Measurements from ENCODE around the gene TGFBR2.

The TGFBR2 gene

DNA sequence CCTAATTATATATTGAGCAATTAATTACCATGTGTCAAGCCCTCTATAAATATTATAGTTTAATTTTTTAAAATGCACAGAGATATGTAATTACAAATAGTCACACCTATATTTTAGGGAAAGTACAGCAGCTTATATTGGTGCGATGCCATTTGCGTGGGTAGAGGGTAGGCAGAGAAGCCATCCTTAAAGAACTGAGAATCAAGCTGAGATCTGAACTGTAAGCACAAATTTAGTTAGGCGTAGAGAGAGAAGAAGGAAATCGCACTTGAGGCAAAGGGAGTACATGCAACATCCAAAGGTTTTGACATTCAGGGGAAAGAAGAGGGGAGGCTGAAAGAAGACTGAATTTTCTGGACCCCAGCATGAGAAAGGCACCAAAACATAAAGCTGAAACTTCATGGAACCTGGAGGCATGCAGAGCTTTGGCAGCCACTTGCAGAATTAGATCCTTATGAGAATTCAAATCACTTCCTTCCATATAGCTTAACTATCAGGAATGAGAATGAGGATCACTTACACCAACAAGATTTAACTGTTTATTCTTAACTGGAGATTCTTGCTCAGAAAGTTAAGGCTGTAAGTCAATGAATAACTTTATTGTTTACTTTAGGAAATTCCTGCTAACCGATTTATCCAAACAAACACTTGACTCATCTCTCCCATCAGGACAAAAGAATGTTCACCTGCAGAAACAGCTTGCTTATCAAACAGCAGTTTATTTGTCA lies 114.3 kb downstream of the TGFBR2 start:
- Mint-ChIP-seq H3K36me3 (peaks cover 6% of the 10 kb centered on the region), H3K27me3 (no peaks in the 10 kb centered on the region), H3K4me3 (no peak overlapping the region), H3K27ac (no peak overlapping the region), H3K9me3 (ENCODE audit: low read depth) (peaks cover 12% of the 10 kb centered on the region), H3K4me1 (ENCODE audit: low read depth) (peaks cover 2% of the 10 kb centered on the region)

DNA sequence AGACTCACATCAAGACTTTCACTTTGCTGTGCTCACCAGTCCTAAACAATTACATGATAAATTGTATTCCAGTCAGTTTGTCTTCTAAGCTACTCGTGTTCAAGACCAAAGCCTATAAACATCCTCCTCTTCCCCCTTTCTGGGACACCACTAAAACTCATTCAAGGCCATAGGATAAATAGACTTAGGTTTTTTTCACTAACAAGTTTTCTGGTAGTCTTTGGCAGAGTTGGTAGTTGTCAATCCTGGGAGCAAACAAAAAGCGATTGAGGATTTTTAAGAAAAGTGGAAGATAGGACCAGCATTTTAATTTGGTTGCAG lies 114.9 kb downstream of the TGFBR2 start:
- Mint-ChIP-seq H3K36me3 (peaks cover 6% of the 10 kb centered on the region), H3K4me1 (ENCODE audit: low read depth) (peaks cover 2% of the 10 kb centered on the region), H3K27me3 (no peaks in the 10 kb centered on the region), H3K27ac (no peak overlapping the region), H3K9me3 (ENCODE audit: low read depth) (peaks cover 12% of the 10 kb centered on the region), H3K4me3 (no peak overlapping the region)

DNA sequence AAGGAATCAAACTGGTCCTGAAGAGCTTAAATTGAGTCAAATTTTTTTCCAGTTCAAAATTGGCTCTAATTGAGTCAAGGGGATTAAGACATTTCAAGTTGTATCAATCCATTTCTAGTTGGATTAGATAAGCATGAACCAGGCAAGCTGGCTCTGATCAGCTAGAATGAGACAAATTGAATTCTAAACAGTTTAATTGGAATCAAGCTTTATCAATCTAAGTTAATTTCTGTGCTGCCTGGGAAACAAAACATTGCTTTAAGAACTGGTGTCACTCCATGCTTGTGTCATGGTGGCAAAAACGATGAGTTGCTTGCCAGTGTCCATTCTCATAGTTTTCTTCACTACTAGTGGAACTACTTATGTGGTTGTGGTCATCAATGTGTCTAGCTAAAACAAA lies 116.8 kb downstream of the TGFBR2 start:
- H3K27me3 Mint-ChIP-seq = no peaks in the 10 kb centered on the region
- H3K36me3 Mint-ChIP-seq = peaks cover 6% of the 10 kb centered on the region
- H3K4me3 Mint-ChIP-seq = no peak overlapping the region
- peaks cover 12% of the 10 kb centered on the region for H3K9me3 Mint-ChIP-seq (ENCODE audit: low read depth)
- peaks cover 3% of the 10 kb centered on the region for H3K4me1 Mint-ChIP-seq (ENCODE audit: low read depth)
- no peak overlapping the region for H3K27ac Mint-ChIP-seq

DNA sequence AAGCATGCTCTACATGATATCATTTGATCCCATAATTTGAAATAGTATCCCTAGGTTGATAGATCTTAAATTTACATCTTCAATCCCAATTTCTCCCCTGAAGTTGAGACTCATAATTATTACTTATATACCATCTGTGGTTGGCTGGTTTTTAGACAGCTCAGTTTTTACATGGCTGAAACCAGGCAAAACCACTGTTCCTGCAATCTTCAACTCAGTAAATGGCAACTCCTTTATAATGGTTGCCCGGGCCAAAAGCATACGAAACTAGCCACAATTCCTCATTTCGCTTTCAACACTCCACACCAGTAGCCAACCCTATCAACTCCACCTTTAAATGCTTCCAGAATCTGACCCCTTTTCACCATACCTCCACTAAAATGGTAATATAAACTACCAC lies 118.5 kb downstream of the TGFBR2 start:
- Mint-ChIP-seq H3K27ac (no peak overlapping the region), H3K36me3 (peaks cover 6% of the 10 kb centered on the region), H3K4me1 (ENCODE audit: low read depth) (peaks cover 16% of the 10 kb centered on the region), H3K4me3 (no peak overlapping the region), H3K9me3 (ENCODE audit: low read depth) (peaks cover 12% of the 10 kb centered on the region), H3K27me3 (no peaks in the 10 kb centered on the region)

DNA sequence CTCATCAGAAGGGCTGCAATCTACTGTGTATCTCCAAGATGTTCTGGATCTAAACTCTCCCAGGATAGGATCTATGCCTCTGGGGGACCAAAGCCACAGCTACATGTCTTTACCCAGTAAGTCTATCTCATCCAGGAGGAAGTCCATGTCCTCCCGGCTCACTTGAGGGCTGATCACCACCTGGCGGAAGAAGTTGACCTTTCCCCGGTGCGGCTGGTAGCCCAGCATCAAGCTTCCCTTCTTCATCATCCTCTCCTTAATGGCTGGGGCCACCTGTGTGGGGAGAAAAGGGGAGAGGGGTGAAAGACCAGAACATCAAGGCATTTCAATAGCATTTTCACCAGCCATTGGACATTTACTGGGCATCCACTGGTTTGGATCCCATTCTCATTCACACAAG lies 121.7 kb downstream of the TGFBR2 start:
- H3K4me1 Mint-ChIP-seq (ENCODE audit: low read depth) = peaks cover 40% of the 10 kb centered on the region
- H3K27ac Mint-ChIP-seq = no peak overlapping the region
- peaks cover 6% of the 10 kb centered on the region for H3K36me3 Mint-ChIP-seq
- H3K27me3 Mint-ChIP-seq = no peaks in the 10 kb centered on the region
- H3K9me3 Mint-ChIP-seq (ENCODE audit: low read depth) = peaks cover 12% of the 10 kb centered on the region
- H3K4me3 Mint-ChIP-seq = no peak overlapping the region

DNA sequence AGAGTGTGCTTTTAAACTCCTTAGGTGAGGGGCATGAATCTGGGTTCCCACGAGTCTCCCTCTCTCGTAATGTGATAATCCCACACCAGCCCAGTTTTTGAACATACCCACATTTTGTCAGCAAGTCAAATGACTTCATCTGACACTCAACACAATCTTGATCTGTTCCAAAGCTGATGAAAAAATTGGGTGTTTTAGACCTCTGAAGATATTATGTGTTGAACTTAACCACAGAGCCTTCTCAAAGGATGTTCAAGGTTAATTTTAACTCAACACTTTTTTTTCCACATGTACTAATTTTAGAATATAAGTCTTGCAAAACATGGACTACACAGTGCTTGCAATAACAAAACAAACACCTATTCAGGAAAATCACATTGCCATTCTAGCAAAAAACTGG lies 123.1 kb downstream of the TGFBR2 start:
- Mint-ChIP-seq H3K27ac (peak overlapping the region; percentile 11), H3K36me3 (peaks cover 6% of the 10 kb centered on the region), H3K27me3 (no peaks in the 10 kb centered on the region), H3K9me3 (ENCODE audit: low read depth) (peaks cover 12% of the 10 kb centered on the region), H3K4me3 (peak overlapping the region; percentile 2), H3K4me1 (ENCODE audit: low read depth) (peaks cover 50% of the 10 kb centered on the region)

DNA sequence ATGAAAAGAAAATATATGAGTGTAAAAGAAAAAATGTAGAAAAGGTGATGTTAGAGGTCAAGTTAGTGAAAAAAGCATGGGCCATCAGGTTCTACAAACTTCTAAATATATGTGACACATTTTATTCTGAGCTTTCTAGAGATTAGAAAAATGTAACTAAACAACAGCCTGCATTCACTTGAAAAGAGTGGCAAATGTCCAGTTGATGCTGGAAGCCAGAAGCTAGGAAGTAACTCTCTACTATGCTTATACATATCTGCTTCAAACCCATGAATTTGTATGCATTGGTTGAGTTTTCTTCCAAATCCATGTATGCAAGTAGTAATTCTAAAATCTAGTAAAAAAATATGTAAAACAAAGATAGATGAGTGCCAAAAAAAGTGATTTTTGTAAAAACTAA lies 123.5 kb downstream of the TGFBR2 start:
- Mint-ChIP-seq H3K27ac (peak overlapping the region; percentile 34), H3K9me3 (ENCODE audit: low read depth) (peaks cover 7% of the 10 kb centered on the region), H3K4me1 (ENCODE audit: low read depth) (peaks cover 54% of the 10 kb centered on the region), H3K36me3 (peaks cover 2% of the 10 kb centered on the region), H3K4me3 (no peak overlapping the region), H3K27me3 (no peaks in the 10 kb centered on the region)

DNA sequence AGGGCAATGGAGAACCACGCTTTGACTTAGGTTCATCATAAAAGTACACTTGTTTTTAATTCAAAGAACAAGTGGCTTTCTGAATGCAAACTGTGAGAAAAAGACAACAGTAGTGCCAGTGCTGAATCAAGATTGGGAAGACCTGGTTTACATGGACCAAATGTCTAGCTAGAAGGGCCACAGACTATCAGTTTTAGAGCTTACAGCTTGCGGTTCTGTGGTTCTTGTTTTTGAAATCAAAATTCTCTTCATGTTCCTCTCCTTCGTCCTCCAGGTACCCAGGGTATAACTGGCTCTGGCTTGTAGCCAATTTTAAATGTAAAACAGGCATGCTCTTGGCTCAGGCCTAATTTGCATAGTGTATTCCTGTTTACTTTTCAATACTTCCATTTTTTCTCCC lies 124.6 kb downstream of the TGFBR2 start:
- H3K4me1 Mint-ChIP-seq (ENCODE audit: low read depth) = peaks cover 53% of the 10 kb centered on the region
- H3K27me3 Mint-ChIP-seq = no peaks in the 10 kb centered on the region
- H3K4me3 Mint-ChIP-seq = no peak overlapping the region
- no peaks in the 10 kb centered on the region for H3K9me3 Mint-ChIP-seq (ENCODE audit: low read depth)
- H3K27ac Mint-ChIP-seq = no peak overlapping the region
- H3K36me3 Mint-ChIP-seq = no peaks in the 10 kb centered on the region

DNA sequence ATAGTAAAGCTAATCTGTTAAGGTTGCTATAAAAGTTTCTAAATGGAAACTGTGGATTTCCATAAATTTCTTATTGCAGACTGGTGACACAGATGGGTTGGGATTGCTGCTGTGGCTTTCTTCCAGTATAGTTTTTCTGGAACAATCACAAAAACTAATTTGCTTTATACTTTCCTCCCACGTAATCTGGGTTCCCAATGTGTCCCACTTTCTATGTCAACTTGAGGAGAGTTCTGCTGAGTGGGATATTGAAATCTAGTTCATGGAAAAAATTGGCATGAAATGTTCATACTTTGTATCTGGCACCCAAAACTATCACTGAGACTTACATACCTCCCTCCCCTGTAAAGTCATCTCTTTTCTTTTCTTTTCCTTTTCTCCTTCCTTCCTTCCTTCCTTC lies 126.8 kb downstream of the TGFBR2 start:
- H3K9me3 Mint-ChIP-seq (ENCODE audit: low read depth) = no peaks in the 10 kb centered on the region
- no peak overlapping the region for H3K4me3 Mint-ChIP-seq
- H3K4me1 Mint-ChIP-seq (ENCODE audit: low read depth) = peaks cover 58% of the 10 kb centered on the region
- no peak overlapping the region for H3K27ac Mint-ChIP-seq
- no peaks in the 10 kb centered on the region for H3K36me3 Mint-ChIP-seq
- H3K27me3 Mint-ChIP-seq = no peaks in the 10 kb centered on the region

DNA sequence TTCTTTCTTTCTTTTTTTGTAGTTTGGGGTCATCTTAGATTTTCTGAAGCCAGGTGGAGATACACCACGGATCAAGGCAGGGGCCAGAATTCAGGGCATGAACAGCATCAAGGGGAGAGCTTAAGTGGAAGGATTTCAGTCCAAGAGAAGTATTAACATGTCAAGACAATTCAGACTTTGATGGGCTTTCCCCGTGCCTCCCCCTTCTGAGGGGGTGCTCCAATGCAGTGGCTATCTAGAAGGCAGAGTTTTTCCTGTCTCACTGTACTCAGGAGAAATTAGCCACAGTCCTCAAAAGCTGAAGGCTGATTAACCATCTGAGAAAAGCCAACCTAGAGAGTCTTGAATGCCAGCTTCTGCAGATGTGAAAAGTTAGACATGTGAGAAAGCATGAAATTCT lies 127.3 kb downstream of the TGFBR2 start:
- no peak overlapping the region for H3K4me3 Mint-ChIP-seq
- no peaks in the 10 kb centered on the region for H3K27me3 Mint-ChIP-seq
- H3K4me1 Mint-ChIP-seq (ENCODE audit: low read depth) = peaks cover 59% of the 10 kb centered on the region
- no peaks in the 10 kb centered on the region for H3K9me3 Mint-ChIP-seq (ENCODE audit: low read depth)
- no peaks in the 10 kb centered on the region for H3K36me3 Mint-ChIP-seq
- H3K27ac Mint-ChIP-seq = no peak overlapping the region

DNA sequence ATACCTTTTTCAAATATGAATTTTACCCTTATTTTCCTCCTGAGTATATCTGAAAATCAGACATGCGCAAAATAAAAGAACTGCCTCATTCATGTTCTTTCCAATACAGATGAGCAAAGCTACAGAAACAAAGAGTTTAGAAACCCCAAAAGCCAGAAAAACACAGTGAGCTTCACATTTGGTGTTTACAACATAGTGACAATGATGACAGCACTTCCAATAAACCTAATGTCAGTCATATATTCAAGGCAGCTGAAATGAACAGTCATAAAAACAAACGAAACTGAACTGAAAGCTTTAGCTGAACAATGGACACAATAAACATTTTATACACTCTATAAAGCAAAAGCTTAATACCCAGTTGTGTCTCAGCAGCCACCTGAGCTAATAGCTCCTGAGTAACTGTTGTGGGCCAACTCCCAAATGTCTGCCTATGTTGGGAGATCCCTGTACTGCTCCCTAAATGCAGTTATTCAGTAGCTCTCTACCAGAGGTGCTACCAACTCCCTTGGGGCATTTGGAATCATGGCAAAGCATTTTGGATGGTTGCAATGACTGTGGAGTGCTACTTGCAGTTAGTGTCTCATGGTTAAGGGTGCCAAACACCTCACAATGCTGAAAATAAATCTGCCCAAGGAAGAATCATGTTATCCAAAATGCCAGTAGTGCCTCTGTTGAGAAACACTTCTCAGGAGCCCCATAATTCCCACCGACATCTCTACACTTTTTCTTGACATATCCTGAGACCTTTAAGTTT lies 131.5 kb downstream of the TGFBR2 start:
- no peak overlapping the region for H3K4me3 Mint-ChIP-seq
- H3K36me3 Mint-ChIP-seq = no peaks in the 10 kb centered on the region
- no peaks in the 10 kb centered on the region for H3K27me3 Mint-ChIP-seq
- H3K4me1 Mint-ChIP-seq (ENCODE audit: low read depth) = peaks cover 35% of the 10 kb centered on the region
- peak overlapping the region; percentile 43 for H3K27ac Mint-ChIP-seq
- H3K9me3 Mint-ChIP-seq (ENCODE audit: low read depth) = no peaks in the 10 kb centered on the region

DNA sequence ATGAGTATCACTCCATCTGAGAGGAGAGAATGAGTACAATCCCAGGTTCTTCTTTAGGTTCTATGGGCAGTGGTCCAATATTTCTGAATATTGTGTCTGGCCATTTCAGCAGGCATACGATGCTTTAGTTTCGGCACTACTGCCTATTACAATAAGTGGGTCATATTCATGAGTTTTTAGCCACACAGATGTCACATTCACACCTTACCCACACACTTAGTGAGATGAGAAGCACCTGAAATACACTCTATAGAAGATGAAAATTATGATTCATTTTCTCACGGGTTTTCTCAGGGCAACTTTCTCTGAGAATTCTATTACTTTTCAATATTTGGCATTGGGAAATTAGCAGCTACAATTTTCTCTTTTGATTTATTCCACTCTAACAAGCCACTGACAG lies 132.2 kb downstream of the TGFBR2 start:
- Mint-ChIP-seq H3K36me3 (no peaks in the 10 kb centered on the region), H3K4me1 (ENCODE audit: low read depth) (peaks cover 39% of the 10 kb centered on the region), H3K27me3 (no peaks in the 10 kb centered on the region), H3K4me3 (no peak overlapping the region), H3K9me3 (ENCODE audit: low read depth) (no peaks in the 10 kb centered on the region), H3K27ac (peak overlapping the region; percentile 9)

DNA sequence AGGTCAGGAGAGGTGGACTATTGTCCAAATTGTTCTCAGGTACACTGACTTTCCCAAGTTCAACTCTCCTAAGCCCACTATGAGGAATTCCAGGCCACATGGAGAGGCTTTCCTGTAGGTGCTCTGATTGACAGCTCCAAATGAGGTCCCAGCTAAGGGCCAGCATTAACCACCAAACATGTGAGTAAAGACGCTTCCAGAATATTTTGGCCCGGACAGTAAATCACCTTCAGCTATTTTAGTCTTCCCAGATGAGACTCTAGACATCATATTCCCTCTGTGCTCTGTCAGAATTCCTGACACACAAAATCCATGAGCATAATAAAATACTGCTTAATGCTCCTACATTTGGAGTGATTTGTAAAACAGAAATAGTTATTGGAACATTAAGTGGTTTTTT lies 135.5 kb downstream of the TGFBR2 start:
- Mint-ChIP-seq H3K27me3 (no peaks in the 10 kb centered on the region), H3K9me3 (ENCODE audit: low read depth) (no peaks in the 10 kb centered on the region), H3K4me3 (no peak overlapping the region), H3K27ac (no peak overlapping the region), H3K4me1 (ENCODE audit: low read depth) (peaks cover 33% of the 10 kb centered on the region), H3K36me3 (no peaks in the 10 kb centered on the region)

DNA sequence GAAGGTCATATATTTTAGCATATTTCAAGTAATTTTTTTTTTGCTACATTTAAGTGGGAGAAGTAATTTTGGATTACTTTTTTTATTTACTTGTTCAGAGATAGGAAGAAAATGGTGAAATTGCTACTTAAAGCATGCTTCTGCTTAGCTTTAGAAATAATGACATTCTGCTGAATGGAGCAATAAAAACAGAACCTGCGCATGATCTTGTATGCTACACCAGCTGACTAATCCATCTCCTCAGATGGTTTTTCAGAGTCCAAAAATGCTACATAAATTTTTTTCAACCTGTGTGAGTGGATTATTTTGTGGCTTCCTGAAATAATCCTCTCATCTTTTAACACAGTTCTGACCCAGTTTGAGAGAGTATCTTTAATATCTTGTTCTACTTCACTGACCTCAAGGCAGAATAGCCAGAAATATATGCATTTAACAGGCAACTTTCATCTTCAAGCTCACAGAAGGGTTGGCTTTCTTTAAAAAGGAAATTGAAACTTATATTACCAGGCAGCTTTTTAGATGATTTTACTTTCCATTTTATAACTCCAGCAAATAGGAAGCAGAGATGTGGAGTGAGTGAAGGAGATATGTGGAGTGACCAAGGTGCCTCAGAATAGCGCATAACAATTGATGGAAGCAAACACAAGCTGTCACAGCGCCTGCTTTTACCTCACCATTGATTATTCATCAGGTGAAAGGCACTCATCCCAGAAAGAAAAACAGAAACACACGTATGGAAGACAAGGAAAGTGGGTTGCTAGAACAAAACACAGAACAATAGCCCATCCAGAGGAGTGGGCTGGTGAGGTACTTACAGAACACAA lies 136.6 kb downstream of the TGFBR2 start:
- peaks cover 32% of the 10 kb centered on the region for H3K4me1 Mint-ChIP-seq (ENCODE audit: low read depth)
- peak overlapping the region; percentile 3 for H3K27ac Mint-ChIP-seq
- no peaks in the 10 kb centered on the region for H3K27me3 Mint-ChIP-seq
- H3K36me3 Mint-ChIP-seq = no peaks in the 10 kb centered on the region
- peak overlapping the region; percentile 14 for H3K4me3 Mint-ChIP-seq
- H3K9me3 Mint-ChIP-seq (ENCODE audit: low read depth) = no peaks in the 10 kb centered on the region

All from activated naive CD8-positive, alpha-beta T cell (primary cell).